WTC11 (cell line): Measurements from ENCODE around the gene MPZ.

Experiments
- AFF4 ChIP-seq: sonication (generic); formaldehyde crosslinking; IDR thresholded peaks from 2 replicates; pipeline ENCODE4 v1.8.1; 2023; ENCODE audit warnings: mild to moderate bottlenecking, missing genetic modification reagents, borderline replicate concordance
- ATF1 ChIP-seq: sonication (generic); formaldehyde crosslinking; IDR thresholded peaks from 2 replicates; pipeline ENCODE4 v1.8.1; 2023; ENCODE audit warnings: mild to moderate bottlenecking, moderate library complexity, missing genetic modification reagents
- CTCF ChIP-seq: fragments of 200-600 bp; IDR thresholded peaks from 2 replicates; pipeline ENCODE4 v1.8.0; 2022; ENCODE audit warnings: antibody characterized with exemption
- ELF4 ChIP-seq: sonication (generic); formaldehyde crosslinking; IDR thresholded peaks from 2 replicates; pipeline ENCODE4 v1.8.1; 2022; ENCODE audit warnings: low read depth, mild to moderate bottlenecking, moderate library complexity, missing genetic modification reagents
- IRF1 ChIP-seq: sonication (generic); formaldehyde crosslinking; IDR thresholded peaks from 2 replicates; pipeline ENCODE4 v1.8.0; 2023; ENCODE audit warnings: missing genetic modification reagents
- MAX ChIP-seq: sonication (generic); formaldehyde crosslinking; IDR thresholded peaks from 2 replicates; pipeline ENCODE4 v1.8.0; 2022; ENCODE audit warnings: mild to moderate bottlenecking, missing genetic modification reagents
- NFYB ChIP-seq: sonication (generic); formaldehyde crosslinking; conservative IDR thresholded peaks from 2 replicates; pipeline ENCODE4 v1.8.0; 2022; ENCODE audit warnings: low read depth, missing genetic modification reagents
- SMAD3 ChIP-seq: sonication (generic); formaldehyde crosslinking; IDR thresholded peaks from 2 replicates; pipeline ENCODE4 v1.8.0; 2022; ENCODE audit warnings: missing genetic modification reagents, mild to moderate bottlenecking, borderline replicate concordance
- TEAD4 ChIP-seq: sonication (generic); formaldehyde crosslinking; IDR thresholded peaks from 2 replicates; pipeline ENCODE4 v1.8.0; 2022; ENCODE audit warnings: mild to moderate bottlenecking, missing genetic modification reagents
- ZNF138 ChIP-seq: sonication (generic); formaldehyde crosslinking; conservative IDR thresholded peaks from 2 replicates; pipeline ENCODE4 v1.8.1; 2022; ENCODE audit warnings: mild to moderate bottlenecking, moderate library complexity, missing genetic modification reagents
- ZNF232 ChIP-seq: sonication (generic); formaldehyde crosslinking; IDR thresholded peaks from 2 replicates; pipeline ENCODE4 v1.8.0; 2022; ENCODE audit warnings: mild to moderate bottlenecking, missing genetic modification reagents
- ZNF317 ChIP-seq: sonication (generic); formaldehyde crosslinking; IDR thresholded peaks from 2 replicates; pipeline ENCODE4 v1.8.1; 2023; ENCODE audit warnings: low read depth, mild to moderate bottlenecking, moderate library complexity, missing genetic modification reagents, borderline replicate concordance

GRCh38 chr1:161304927-161305866 lies 4.6 kb downstream of the MPZ start:
- TF ChIP-seq MAX (CRISPR knock-in tag): no peak
- no peak for TF ChIP-seq CTCF
- TF ChIP-seq ZNF232 (CRISPR knock-in tag): no peak
- no peak for TF ChIP-seq ELF4 (CRISPR knock-in tag)
- no peak for TF ChIP-seq SMAD3 (CRISPR knock-in tag)
- TF ChIP-seq AFF4: no peak
- TF ChIP-seq ZNF317 (CRISPR knock-in tag): no peak
- TF ChIP-seq TEAD4 (CRISPR knock-in tag): no peak
- no peak for TF ChIP-seq ATF1 (CRISPR knock-in tag)
- no peak for TF ChIP-seq IRF1
- no peak for TF ChIP-seq NFYB
- no peak for TF ChIP-seq ZNF138 (CRISPR knock-in tag)
